CD1c-positive myeloid dendritic cell (primary cell): Measurements from ENCODE around the gene SPACA5.
"Not testable (repeated sequence)": the region's sequence is repeated elsewhere in the genome, so short reads cannot be mapped to it uniquely, and the experiment has no call there.

Source experiments
- DNase-seq: peaks from one replicate; pipeline ENCODE4 v3.0.0-alpha.2; 2016; ENCODE audit errors: extremely low spot score

The SPACA5 gene

GRCh38 chrX:48021026-48021900 is 14.5 kb downstream of the SPACA5 start:
- DNase-seq: peak; percentile 69

DNA sequence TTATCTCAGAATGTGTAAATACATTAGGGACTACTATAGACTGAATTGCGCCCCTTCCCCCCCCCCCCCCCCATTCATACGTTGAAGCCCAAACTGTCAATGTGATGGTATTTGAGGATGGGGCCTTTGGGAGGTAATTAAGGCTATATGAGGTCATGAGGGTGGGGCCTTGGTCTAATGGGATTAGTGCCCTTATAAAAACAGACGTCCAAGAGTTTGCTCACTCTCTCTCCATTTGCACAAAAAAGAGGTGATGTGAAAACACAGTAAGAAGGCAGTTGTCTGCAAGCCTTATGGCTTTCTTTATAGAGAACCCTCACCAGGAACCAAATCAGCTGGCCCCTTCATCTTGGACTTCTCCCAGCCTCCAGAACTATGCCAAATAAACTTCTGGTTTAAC is 15.3 kb downstream of the SPACA5 start:
- no peak for DNase-seq

DNA sequence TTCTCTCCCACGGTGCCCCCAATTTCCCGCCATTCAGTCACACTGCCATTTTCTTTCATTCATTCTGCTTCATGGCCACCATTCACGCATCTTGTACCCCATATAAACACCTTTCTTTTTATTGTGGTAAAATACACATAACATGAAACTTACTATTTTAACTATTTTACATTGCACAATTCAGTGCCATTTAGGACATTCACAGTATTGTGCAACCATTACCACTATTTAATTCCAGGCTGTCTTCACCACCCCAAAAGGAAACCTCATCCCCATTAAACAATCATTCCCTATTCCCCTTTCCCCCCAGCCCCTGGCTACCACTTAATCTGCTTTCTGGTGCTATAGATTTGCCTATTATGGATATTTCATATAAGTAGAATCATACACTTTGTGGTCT is 15.9 kb downstream of the SPACA5 start:
- no peak for DNase-seq

DNA sequence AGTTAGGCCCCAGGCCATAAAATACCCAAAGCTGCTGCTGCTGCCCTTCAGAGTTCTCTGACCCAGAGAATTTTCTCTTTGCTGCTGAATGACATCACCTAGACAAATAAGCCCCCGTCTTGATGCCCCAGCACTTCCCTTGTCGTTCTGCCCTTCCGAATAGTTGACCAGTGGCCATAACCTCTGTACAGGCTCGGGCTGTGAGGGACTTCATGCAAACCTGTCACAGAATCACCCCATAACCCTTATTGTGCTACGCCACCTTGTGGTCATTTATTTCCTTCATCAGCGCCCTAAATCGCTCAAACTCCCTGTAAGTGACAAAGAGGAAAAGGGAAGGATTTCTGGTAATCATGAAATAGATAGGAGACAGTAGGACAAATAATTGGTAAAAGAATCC is 18.8 kb downstream of the SPACA5 start:
- DNase-seq: peak; percentile 73

GRCh38 chrX:48027545-48027944 is 20.8 kb downstream of the SPACA5 start:
- DNase-seq: not testable (repeated sequence)

- no peak for DNase-seq
These were observed 21.3 kb downstream of the SPACA5 start for GRCh38 chrX:48028091-48028490.

- no peak for DNase-seq
These were observed 23.4 kb downstream of the SPACA5 start for GRCh38 chrX:48030237-48030636.

DNA sequence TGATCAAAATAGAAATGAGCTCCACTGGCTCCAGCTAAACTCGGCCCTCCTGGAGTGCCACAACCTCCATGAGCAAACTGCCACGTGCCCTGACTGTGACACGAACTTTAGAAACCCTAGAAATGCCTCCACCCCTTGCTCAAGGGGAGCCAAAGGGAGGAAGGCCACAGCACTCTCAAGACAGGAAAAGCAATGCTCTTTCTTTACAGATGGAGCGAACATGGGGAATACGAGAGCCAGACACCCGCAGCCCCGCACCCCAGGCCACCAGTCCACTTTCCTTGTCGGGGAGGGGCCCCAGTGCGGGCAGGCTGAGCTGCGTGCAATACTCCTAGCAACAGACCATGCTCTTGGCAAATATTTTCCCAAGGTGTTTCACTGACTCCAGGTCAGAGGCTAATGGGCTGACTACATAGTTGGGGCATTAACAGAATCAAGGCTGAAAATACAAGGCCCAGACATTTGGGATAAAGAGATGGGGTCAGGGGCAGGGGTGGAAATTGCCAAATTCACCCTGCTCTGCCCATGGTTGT is 23.9 kb downstream of the SPACA5 start:
- DNase-seq: not testable (repeated sequence)

- no peak for DNase-seq
These were observed 29.1 kb downstream of the SPACA5 start for GRCh38 chrX:48035891-48036290.

- DNase-seq: no peak
These were observed 36.3 kb downstream of the SPACA5 start for GRCh38 chrX:48043056-48043455.

GRCh38 chrX:48045410-48046311 is 38.9 kb downstream of the SPACA5 start:
- no peak for DNase-seq

- no peak for DNase-seq
These were observed 40.1 kb downstream of the SPACA5 start for GRCh38 chrX:48046846-48047245.

DNA sequence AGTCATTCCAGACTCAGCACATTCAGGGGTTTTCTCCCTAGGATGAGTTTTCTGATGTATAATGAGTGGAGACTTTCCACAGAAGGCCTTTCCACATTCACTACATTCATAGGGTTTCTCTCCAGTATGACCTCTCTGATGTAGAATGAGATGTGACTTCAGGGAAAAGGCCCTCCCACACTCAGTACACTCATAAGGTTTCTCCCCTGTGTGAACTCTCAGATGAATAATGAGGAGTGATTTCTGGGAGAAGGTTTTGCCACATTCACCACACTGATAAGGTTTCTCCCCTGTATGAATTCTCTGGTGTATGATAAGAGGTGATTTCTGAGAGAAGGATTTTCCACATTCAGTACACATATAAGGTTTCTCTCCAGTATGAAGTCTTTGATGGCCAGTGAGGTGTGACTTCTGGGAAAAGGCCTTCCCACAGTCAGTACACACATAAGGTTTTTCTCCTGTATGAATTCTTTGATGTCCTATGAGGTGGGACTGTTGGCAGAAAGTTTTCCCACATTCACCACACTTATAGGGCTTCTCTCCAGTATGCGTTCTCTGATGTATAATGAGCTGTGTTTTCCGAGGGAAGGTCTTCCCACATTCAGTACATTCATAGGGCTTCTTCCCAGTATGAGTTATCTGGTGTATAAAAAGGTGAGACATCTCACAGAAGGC is 52.0 kb downstream of the SPACA5 start:
- no peak for DNase-seq

DNA sequence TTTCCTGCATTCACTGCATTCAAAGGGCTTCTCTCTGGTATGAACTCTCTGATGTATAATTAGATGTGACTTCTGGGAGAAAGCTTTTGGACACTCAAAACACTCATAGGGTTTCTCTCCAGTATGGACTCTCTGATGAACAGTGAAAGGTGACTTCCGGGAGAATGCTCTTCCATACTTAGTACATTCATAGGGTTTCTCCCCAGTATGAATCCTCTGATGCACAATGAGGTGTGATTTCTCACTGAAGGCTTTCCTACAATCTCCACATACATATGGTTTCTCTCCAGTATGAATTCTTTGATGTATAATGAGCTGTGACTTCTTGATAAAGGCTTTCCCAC is 52.5 kb downstream of the SPACA5 start:
- DNase-seq: no peak
